GM18526 (cell line): Measurements from ENCODE around the gene ZC3H12A.

Experiments
- POLR2A ChIP-seq: IDR thresholded peaks from 3 replicates; pipeline ENCODE4 v1.6.1; 2011; ENCODE audit not compliant: insufficient read length; ENCODE audit errors: extremely low read depth

Gene ZC3H12A

GRCh38 chr1:37474046-37474696 lies at the start of gene ZC3H12A:
ZC3H12A (plus strand) TSS chr1:37474580; CDS start chr1:37475497, 917 bp downstream.
- peak; percentile 99 for TF ChIP-seq POLR2A

DNA sequence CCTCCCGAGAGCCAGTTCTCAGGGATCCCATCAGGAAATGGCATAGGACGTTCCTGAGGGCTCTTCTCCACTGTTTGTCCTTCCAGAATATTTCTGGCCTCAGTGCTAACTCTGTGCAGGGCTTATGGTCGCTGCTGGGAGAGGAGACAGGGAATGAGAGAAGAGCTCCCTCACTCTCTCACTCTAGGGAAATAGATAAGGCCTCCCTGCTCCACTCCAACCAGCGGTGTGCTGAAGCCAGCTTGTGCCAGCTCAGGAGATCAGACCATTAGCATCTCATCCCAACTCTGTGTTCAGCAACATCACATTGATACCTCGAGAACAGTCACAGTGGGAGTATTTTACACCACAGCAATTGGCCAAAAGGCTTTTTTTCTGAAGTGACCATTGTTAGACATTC lies 49.2 kb upstream of the ZC3H12A start:
- no peak for TF ChIP-seq POLR2A

DNA sequence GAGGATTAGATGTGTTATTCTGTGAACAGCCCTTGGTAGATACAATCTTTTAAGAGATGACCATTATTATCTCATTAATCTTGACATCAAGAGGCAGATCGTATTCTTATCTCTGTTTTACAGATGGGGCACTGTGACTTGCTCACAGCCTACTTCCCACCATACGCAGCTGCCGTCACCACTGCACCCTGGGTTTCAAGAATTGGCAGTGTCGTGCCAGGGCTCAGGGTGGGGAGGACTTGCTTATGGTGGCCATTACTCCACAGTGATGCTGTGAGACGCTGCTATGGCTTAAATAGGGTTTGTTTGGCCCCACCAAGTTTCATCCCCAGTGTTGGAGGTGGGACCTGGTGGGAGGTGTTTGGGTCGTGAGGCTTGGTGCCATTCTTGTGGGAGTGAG lies 45.4 kb upstream of the ZC3H12A start:
- no peak for TF ChIP-seq POLR2A

GRCh38 chr1:37430103-37430985 lies 44.0 kb upstream of the ZC3H12A start:
- TF ChIP-seq POLR2A = no peak

- no peak for TF ChIP-seq POLR2A
Observed at GRCh38 chr1:37432716-37433115, 41.7 kb upstream of the ZC3H12A start.

DNA sequence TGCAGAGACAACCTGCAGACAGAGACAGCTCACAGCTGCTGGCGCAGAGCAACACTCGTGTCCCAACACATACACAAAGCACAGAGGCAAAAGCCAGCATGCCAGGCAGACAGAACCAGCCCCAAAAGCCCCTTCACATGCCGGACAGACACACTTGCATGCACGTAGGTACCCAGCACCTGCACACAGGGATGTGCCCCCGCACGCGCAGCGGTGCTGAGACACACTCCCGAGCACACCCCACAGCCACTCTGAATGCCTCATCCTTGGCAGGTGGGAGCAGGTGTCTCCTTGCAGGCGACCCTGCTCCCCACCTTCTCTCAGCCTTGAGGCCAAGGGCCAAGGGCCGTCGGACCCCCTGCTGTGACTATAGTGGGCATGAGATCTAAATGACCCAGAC lies 41.2 kb upstream of the ZC3H12A start:
- no peak for TF ChIP-seq POLR2A

- no peak for TF ChIP-seq POLR2A
Observed at GRCh38 chr1:37434292-37435225, 39.8 kb upstream of the ZC3H12A start.

GRCh38 chr1:37437087-37437486 lies 37.3 kb upstream of the ZC3H12A start:
- TF ChIP-seq POLR2A = no peak

GRCh38 chr1:37438037-37438868 lies 36.1 kb upstream of the ZC3H12A start:
- TF ChIP-seq POLR2A = no peak

DNA sequence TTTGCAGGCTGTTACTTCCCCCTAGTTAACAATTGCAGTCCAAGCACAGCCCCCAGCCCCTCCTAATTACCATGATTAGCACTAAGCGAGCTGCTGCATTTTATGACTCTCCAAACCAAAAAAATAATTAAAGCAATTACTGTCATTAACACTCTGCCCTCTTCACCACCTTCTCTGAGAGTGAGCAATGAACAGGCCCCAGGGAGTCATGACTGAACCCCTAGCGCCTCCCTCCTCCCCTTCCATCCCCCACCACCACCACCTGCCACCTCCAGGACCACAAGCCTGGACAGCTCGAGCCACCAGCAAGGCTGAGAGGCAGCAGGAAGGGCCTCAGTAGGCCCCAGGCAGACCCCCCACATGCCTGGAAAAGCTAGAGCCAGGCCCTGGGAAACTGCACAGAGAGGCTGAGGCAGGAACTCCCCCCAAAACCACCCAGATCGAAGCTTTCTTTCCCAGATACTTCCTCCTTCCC lies 35.5 kb upstream of the ZC3H12A start:
- no peak for TF ChIP-seq POLR2A

- no peak for TF ChIP-seq POLR2A
Observed at GRCh38 chr1:37439349-37439995, 34.9 kb upstream of the ZC3H12A start.

- no peak for TF ChIP-seq POLR2A
Observed at GRCh38 chr1:37441490-37441889, 32.9 kb upstream of the ZC3H12A start.

- no peak for TF ChIP-seq POLR2A
Observed at GRCh38 chr1:37442139-37442538, 32.2 kb upstream of the ZC3H12A start.

GRCh38 chr1:37442644-37443043 lies 31.7 kb upstream of the ZC3H12A start:
- no peak for TF ChIP-seq POLR2A
